Islet precursor cell (in vitro differentiated cells): ENCODE results near the gene ZNF514.

Experiments used
- DNase-seq: peaks from one replicate; pipeline ENCODE4 v3.0.0-alpha.2; 2018

Gene ZNF514

DNA sequence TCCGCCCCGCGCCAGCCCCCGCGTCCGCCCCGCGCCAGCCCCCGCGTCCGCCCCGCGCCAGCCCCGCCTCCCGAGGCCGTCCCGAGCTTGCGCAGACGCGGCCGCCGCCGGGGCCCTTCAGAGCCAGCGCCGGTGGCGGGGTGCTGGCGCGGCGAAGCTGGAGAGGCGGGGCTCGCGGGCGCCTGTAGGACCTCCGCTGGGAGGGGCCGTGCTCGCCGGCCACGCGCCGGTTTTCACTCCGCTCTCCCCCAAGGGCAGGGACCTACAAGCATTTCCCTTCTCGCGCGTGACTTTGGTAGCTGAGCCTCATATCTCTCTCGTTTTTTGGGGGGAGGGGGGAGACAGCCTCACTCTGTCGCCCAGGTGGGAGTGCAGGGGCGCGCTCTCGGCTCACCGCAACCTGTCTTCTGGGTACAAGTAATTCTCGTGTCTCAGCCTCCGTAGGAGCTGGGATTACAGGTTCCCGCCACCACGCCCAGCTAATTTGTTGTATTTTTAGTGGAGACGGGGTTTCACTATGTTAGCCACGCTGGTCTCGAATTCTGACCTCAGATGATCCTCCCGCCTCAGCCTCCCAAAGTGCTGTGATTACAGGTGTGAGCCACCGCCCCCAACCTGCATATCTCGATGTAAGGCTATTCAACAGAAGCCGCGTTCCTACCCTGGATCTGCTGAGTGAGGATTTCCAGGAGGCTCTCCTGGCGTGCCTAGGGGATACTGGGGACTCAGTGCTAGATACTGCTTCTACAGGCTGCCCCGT, at the start of gene ZNF514:
ZNF514 (minus strand) TSS at position 159 of the 760 bp plus-strand sequence. CDS start 6,595 bp downstream, outside the sequence.
- peak; percentile 78 for DNase-seq

DNA sequence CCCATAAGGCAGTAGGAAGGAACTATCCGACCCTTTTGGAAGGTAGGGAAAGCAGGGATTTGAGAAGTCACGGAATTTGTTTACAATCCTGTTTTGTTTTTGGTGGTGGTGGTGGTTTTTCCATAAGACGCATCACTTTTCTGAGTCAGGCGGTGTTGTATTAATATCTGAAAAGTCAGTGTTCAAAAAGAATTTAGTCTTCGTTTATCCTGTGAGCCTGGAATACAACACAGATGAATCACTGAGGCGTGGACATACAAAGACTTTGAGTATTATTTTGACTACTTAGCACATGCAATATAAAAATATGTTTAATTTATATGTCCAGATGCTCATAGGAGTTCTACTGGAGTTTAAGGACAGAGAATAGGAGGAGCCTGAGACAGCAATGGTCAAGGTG, 48.5 kb upstream of the ZNF514 start:
- DNase-seq = no peak

DNA sequence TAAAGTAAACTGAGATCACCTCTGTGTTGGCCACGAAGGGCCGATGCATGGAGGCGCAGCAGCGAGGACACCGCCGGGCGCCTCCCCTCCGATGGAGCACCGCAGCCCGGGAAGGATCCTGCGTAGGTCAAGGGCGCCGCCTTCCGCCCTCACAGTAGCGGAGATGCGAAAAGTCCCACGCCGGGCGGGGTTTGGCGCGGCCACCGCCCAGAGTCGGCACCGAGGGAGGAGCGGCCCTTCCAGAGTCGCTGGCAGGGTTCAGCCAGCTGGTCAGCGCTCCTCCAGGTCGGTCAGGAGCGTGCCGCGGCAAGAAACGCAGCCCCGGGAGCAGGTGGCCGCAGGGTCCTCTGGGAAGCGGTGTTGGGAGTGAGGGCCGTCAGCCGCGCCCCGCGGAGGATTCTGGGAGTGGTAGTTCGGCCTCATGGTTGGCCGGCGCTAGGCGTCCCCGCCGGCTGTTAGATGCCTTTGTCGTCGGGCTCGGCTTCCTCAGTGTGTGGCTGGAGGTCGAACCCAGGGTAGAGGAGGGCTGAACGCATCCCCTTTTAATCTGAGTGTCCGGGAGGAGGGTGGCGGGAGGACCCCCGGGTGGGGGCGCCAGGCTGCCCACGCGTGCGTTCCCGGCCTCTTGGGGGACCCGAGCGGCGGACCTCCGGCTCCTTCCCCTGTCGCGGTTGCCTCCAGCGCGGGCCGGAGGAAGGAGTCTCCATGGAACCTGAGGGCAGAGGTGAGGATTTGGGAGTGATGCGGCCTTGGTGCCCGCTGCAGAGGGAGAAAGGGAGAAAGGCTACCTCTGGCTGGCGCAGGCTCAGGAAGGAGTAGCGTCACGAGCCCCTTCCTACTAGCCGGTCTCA, 47.7 kb upstream of the ZNF514 start, which contains the start of gene ZNF892:
ZNF892 (plus strand) TSS at position 411 of the 851 bp plus-strand sequence; CDS start at position 706, 295 bp downstream.
- DNase-seq = peak; percentile 98

DNA sequence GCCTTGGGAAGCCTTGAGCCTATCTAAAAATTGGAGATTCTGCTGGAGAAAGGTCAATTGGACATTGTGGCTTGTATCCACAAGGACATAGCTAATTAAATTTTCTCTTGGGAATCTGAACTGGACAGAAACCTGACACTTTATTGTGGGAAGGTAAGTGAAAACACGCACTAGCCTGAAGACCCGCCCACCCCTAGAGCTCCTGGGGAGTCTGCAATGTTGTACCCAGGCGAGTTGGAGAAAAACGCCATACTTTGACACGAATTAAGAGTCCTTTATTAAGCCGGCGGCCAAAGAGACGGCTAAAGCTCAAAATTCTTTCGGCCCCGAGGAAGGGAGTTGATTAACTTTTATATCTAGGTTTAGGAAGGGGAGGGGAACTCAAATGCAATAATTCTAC, 46.4 kb upstream of the ZNF514 start:
- no peak for DNase-seq

DNA sequence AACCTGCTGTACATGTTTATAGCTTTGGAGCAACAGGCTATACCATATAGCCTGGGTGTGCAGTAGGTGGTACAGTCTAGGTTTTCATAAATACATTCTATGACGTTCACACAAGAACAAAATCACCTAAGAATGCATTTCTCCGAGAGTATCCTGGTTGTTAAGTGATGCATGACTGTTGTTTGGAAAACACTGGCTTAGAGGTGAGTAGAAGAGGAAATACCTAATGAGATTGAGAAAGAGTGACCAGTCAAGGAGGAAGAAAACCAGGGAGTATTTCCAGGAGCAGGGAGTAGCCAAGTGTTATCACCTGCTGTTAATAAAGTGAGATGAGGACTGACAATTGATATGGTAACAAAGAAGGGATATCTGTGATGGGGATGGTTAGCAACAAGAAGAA, 44.7 kb upstream of the ZNF514 start:
- no peak for DNase-seq

DNA sequence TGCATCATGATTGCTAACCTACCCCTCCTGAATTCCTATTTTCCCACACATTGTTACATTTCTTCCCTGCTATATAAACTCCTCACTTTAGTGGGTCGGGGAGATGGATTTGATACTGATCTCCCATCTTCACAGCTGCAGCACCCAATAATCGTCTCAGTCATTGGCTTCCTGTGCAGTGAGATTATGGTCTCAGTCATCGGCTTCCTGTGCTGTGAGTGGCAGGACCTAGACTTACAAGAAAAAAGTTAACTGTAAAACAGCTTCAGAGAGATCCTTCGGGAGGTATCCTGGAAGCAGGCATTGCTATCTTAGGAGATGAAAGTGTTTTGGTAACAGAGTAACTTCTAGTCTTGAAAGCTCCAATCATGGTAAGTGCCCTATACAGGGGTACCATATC, 44.3 kb upstream of the ZNF514 start:
- DNase-seq = no peak

DNA sequence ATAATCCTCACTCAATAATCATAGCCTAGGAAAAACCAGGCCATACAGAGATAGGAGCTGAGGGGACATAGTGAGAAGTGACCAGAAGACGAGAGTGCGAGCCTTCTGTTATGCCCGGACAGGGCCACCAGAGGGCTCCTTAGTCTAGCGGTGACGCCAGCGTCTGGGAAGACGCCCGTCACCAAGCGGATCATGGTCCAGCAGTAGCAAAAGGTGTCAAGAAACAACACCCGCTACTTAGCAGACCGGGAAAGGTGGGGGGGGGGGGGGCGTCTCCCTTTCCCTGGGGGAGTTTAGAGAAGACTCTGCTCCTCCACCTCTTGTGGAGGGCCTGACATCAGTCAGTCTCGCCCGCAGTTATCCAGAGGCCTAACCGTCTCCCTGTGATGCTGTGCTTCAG, 33.3 kb upstream of the ZNF514 start:
- peak; percentile 69 for DNase-seq

DNA sequence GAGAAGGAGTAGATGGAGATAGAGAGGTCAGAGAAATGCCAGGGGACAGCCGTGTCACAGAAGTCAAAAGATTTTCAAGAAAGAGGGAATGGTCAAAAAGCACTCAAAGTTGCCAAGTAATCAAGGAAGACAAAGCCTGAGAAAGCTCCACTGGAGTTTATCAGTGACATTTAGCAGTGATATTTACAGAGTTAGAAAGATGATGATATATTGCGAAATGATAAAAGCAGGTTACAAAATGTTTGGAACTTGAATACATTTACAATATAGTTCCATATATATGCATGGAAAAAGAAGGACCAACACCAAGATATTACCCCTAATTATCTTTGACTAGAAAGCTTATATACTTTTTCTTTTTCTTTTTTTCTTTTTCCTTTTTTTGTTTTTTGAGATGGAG, 26.3 kb upstream of the ZNF514 start:
- no peak for DNase-seq

DNA sequence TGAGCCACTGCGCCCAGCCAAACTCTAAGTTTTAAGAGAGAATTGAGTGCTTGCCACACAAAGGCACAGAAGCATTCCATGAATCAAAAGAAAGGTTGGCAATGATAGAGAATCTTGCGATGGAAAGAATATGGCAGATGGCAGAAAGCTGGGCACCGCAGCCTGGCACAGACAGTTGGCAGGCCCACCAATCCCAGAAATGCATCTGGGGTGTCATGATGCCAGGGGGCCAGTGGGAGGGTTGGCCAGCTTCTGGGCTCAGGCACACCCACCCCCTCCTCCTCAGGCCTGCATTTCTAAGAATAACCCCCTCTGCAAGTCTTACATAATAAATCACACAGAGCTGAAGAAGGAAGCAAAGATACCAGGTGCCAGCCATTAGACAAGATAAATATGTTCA, 25.5 kb upstream of the ZNF514 start:
- DNase-seq = no peak

DNA sequence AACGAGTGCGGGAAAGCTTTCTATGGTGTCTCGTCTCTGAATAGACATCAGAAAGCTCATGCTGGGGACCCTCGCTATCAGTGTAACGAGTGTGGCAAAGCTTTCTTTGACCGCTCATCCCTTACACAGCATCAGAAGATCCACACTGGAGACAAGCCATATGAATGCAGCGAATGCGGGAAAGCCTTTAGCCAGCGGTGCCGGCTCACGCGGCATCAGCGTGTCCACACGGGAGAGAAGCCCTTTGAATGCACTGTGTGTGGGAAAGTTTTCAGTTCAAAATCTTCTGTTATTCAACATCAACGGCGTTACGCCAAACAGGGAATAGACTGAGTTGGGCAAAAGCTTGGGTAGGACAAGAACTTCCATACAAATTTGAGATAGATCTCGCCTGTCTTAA, 22.1 kb upstream of the ZNF514 start:
- no peak for DNase-seq

DNA sequence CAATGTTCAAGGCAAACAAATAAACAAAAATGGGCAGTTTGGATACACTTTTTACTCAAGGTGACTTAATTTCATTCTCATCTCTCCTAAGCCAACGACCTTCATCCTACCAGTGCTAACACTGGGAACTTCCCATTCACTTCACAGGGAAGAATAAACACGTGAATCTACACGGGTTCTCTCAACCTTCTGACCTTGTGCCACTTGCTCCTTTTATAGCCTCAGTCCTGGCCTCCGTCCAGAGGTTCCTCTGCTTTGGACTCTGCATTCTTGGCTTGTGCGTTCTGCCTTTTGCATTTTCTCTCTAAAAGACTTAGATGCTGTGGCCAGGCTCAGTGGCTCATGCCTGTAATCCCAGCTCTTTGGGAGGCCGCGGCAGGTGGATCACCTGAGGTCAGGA, 19.8 kb upstream of the ZNF514 start:
- no peak for DNase-seq

DNA sequence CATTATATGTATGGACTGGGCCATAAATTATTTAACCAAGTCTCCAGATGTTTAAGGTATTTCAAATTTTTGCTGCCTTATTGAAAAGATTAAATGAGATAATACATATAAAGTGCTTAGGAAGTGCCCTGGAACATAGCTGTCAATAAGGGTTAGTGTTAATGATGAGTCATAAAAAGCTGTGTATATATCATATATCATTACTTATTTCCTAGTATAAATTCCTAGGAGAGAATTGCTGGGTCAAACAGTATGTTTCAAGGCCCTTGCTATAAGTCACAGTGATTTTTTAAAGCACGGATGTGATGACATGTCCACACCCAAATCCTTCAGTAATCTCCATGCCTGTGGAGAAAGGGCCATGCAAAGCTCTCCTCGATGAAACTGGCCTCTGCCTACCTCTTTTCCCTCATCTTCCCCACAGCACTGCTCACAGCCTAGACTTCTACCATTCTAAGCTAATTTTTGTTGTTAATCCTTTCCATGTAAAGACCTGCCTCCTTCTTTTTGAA, 14.4 kb upstream of the ZNF514 start:
- DNase-seq = no peak

DNA sequence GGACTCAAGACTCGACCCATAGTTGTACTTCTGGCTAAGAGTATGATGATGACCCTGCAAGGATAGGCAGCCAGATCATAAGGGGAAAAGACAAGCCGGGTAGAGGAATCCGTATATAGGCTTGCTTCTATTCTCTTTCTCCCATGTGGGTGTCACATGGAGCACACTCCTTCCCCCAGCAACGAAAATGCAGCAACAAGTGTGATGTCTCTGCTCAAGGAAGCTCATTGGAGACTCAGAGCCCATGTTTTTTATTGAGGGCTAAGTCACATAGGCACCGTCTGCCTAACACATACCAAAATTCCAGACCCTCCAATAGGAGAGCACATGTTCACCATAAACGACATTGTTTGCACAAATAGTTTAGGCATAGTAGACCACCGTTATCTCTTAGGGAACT, 12.3 kb upstream of the ZNF514 start:
- DNase-seq = no peak

DNA sequence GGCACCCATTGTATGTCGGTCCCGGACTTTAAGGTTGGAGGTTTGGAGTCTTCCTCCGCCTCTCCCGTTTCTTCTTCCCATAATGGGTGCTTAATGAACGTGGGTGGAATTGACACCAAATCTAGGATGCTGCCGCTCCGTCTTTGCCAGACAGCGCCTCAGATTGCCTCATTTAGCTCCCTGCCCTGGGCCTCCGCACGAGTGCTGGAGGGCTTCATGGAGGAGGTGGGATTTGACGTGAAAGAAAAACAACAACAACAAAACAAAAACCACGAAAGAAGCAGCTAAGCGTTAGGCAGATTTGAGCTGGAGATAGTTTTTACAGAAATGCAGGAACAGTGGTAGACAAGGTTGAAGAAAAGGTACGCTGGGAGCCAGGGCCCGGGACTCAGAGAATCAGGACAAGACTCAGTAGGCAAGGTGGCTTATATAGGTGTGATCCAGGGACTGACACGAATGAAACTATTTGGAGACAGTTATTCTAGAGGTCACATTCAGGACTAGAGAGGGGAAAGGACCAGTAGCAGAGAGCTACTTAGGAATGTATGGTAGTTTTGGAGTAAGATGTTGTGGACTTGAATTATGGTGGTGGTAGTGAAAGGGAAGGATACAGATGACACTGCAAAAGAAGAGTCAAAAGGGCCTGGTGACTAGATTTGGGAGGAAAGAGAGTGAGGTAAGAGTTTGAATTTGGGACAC, 6.6 kb upstream of the ZNF514 start:
- no peak for DNase-seq

DNA sequence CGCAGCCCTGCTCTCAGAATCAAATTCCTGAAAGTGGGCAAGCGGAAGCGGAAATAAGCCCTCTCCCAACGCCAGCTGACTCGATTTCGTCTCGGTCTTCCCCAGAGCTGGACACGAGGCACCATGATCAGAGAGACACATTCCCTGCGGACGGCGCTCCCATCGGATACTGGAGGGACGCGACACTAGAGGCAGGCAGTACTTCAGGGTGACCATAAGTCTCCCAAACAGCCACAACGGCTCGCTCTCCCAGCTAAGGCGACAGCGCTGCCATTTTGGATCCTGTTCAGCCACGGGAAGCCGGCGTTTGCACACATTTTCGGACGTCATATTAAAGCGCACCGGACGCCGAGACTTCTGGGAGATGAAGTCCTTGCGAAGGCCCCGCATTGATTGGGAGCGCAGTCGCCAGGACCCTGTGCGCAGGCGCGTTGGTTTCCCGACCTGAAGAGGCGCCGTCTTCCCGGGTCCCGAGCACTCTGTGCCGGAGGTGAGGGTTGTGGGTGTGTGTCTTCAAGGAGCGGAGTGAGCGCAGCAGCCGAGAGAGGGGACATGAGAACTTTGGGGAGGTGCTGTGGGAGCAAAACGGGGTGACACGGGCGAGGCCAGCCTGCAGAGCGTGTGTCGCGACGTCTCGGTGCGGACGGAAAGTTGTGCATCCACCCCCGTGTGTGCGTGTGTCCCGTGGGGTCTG, 5.9 kb upstream of the ZNF514 start, which contains the start of gene ZNF2:
ZNF2 (plus strand) TSS at position 439 of the 694 bp plus-strand sequence. CDS start 10,418 bp downstream, outside the sequence.
- DNase-seq = peak; percentile 99

DNA sequence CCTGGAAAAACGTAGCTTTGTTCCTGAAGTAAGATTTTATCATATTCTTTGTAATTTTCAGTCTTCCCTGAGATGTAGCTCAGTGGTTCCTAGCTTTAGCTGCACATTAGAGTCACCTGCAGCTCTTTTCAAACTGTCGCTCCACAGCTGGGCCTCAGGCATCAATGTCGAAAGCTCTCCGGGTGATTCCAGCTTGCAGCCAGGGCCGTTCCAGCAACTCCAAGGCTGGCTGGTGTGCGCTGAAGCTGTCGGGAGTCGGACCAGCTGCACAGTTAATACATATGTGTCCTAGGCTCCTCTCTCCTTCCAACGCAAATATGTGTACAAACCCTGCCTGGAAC, 5.4 kb upstream of the ZNF514 start:
- DNase-seq = no peak

DNA sequence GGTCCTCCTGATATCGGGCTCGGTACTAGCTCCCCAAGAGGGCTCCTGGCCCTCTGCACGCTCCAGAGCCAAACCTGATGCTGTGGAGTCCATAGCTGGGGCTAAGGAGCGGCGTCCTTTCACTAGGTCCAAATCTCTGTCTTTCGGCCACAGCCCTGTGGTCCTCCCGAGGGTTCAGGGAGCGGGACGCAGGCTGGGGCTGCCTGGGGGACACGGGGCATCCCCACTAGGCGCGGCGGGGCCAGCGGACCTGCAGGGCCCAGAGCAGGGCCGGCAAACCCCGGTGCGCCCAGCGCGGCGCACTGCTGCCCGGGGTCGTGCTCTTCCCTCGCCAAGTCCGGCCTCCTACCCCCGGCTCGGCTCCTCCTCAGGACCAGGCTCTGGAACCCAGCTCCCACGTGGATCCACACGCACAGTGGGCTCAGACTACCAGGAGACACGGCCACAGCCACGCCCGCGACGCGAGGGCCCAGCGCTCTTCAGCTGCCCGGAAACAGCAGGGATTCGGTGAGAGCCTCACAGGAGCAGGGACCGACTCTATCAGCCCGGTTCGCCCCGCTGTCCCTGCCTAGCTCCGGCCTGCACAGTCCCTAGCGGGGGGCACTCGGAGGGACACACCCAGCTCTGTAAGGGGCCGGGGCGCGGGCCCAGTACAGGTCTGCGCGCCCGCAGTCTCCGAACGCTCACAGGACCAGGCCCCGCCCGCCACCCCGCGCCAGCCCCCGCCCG, 593 bp downstream of the ZNF514 start:
- peak; percentile 63 for DNase-seq

DNA sequence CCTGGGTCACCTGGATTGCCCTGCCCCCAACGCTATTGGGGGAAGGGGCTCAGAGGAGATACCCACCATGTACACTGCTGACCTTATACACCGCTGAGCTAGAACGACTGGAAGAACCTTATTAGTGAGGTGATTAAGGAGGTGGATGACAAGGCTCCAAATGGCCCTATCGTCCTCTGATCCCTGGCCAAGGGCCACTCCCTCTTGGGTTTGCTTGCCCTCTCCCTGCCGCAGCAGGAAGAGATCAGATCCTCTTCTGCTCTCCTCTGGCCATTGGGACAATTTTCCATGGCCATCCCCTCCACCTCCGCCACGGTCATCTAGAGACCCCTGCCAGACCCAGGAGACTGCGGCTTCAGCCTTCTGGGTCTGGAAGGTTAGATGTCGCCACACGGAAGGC, 1.2 kb downstream of the ZNF514 start:
- DNase-seq = no peak

DNA sequence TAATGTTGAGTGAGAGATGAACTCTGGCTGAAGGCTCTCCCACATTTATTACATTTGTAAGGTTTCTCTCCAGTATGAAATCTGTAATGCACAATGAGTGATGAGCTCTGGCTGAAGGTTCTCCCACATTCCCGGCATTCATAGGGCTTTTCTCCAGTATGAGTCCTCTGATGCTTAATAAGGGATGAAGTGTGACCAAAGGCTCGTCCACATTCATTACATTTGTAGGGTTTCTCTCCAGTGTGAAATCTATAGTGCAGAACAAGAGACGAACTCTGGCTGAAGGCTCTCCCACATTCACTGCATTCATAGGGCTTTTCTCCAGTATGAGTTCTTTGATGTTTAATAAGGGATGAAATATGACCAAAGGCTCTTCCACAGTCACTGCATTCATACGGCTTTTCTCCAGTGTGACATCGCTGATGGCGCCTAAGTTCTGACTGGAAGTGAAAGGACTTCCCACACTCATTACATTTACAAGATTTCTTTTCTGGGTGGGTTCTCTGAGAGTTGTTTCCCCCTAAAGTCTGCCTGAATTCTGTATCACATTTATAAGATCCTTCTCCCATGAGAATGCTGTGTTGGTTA, 10.2 kb downstream of the ZNF514 start:
- no peak for DNase-seq

DNA sequence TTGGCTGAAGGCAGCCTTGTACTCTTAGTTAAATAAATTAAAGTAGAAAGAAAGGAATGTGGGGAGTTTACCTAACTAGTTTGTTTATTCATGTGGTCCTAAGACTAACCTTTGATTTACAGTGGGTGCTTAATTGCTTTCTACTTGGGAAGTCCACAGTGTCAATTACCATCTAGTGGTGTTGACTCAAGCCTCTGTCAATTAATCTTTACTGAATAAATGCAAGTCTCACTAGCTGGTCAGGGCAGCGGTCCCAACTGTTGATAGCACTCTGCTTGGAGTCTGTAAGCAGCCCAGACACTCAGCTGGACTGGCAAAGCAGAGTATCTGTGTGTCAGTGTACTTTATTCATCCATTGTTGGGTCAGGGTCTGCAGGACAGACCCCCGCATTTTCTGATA, 15.8 kb downstream of the ZNF514 start:
- no peak for DNase-seq

DNA sequence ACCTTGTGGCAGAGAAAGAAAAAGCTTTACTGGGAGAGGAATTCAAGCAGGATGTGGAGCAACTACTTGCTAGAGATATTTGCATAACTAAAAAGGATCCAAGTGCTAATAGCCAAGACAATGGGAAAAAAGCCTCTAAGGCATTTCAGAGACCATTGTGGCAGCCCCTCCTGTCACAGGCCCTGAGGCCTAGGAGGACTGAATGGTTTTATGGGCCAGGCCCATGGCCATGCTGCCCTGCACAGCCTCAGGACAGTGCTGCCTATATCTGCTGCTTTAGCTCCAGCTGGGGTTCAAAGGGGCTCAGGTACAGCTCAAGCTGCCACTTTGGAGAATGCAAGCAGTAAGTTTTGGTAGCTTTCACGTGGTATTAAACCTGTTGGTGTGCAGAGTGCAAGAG, 20.9 kb downstream of the ZNF514 start:
- no peak for DNase-seq

DNA sequence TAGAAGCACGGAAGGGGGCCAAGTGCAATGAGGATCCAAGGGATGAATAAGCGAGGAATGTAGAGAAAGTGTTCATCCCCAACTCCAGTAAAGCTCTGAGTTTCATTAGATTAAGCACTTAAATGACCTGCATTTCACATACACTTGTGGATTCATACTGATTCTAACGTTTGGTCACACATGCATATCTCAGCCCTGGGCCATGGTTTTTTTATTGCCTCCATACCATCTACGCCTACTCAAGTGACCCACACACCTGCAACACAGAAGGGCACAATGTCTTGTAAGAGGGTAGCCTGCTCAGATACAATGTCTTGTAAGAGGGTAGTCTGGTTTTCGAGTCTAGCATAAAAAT, 37.5 kb downstream of the ZNF514 start:
- DNase-seq = no peak
